Stimulated activated naive CD8-positive, alpha-beta T cell treated with anti-CD3 and anti-CD28 coated beads, Interleukin-15, Interleukin-2, amounts not matched to agents 100 ng/mL and 50 ng/mL, for 24 hours (primary cell): ENCODE measurements around the gene SLC6A4.

Experiments used
- H3K27ac Mint-ChIP-seq: one replicate; pipeline ENCODE4 v1.8.0; 2021; ENCODE audit warnings: mild to moderate bottlenecking, mixed read lengths
- H3K27me3 Mint-ChIP-seq: one replicate; pipeline ENCODE4 v1.8.0; 2021; ENCODE audit warnings: mixed read lengths
- H3K36me3 Mint-ChIP-seq: one replicate; pipeline ENCODE4 v1.8.0; 2021; ENCODE audit warnings: low read depth, mixed read lengths
- H3K4me1 Mint-ChIP-seq: one replicate; pipeline ENCODE4 v1.8.0; 2021; ENCODE audit warnings: low read depth, mixed read lengths
- H3K4me3 Mint-ChIP-seq: one replicate; pipeline ENCODE4 v1.8.0; 2021; ENCODE audit warnings: mild to moderate bottlenecking, mixed read lengths
- H3K9me3 Mint-ChIP-seq: one replicate; pipeline ENCODE4 v1.8.0; 2021; ENCODE audit warnings: mixed read lengths

Gene SLC6A4

DNA sequence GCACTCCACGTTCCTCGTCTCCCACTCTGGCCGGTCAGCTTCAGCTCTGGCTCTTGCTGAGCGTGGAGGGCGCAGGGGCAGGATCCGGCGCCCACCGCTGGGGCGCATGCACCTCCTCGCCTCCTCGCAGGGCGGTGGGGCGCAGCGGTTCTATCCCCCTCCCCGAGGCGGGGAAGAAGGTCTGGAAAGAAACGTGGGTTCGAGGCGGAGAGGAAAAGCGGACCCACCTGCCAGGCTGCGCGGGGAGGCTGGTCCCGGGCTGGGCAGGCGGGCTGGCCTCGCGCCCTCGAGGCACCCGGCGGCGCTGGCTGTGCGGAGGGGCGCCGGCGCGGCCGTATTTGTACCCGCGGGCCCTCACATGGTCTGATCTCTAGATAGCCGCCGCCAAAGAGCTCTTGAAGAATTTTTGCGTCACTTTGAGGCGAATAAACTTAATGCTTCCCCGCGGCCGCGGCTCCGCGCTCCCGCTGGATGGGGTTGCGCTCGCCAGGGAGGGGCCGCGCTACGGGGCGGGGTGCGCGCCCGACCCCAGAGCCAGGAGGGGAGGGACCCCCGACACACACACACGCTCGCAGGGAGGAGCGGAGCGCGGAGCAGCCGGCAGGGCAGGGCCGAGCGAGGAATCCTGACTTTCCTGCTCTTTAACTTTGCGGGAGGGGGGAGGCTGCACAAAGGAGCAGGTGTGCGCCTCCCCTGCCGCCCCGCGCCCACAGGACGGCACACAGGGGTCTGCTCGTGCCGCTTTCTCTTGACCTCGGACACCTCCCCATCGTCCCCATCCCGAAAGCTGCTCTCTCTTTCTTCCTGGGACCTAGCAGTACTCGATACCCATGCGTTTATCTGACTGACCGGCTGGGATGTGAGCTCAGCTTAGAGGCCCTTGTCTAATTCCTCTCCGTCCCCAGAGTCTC is at the start of gene SLC6A4:
SLC6A4 (minus strand) TSS at position 312 of the 911 bp plus-strand sequence. CDS start 13,739 bp downstream, outside the sequence.
- H3K27me3 Mint-ChIP-seq, result peaks cover 64% of the 10 kb centered on the region
- H3K9me3 Mint-ChIP-seq, result no peaks in the 10 kb centered on the region
- no peak within 1 kb of the TSS for H3K27ac Mint-ChIP-seq
- H3K4me1 Mint-ChIP-seq, result peaks cover 15% of the 10 kb centered on the region
- no peaks in the 10 kb centered on the region for H3K36me3 Mint-ChIP-seq
- H3K4me3 Mint-ChIP-seq, result peak within 1 kb of the TSS; percentile 71

- H3K9me3 Mint-ChIP-seq, result no peaks in the 10 kb centered on the region
- H3K4me3 Mint-ChIP-seq, result no peak overlapping the region
- H3K36me3 Mint-ChIP-seq, result peaks cover 64% of the 10 kb centered on the region
- H3K4me1 Mint-ChIP-seq, result no peaks in the 10 kb centered on the region
- no peak overlapping the region for H3K27ac Mint-ChIP-seq
- H3K27me3 Mint-ChIP-seq, result no peaks in the 10 kb centered on the region
Measured at GRCh38 chr17:30279156-30279555, 43.7 kb upstream of the SLC6A4 start.

- no peak overlapping the region for H3K27ac Mint-ChIP-seq
- no peaks in the 10 kb centered on the region for H3K9me3 Mint-ChIP-seq
- no peaks in the 10 kb centered on the region for H3K27me3 Mint-ChIP-seq
- H3K36me3 Mint-ChIP-seq, result peaks cover 72% of the 10 kb centered on the region
- H3K4me3 Mint-ChIP-seq, result no peak overlapping the region
- no peaks in the 10 kb centered on the region for H3K4me1 Mint-ChIP-seq
Measured at GRCh38 chr17:30278032-30278431, 42.5 kb upstream of the SLC6A4 start.

DNA sequence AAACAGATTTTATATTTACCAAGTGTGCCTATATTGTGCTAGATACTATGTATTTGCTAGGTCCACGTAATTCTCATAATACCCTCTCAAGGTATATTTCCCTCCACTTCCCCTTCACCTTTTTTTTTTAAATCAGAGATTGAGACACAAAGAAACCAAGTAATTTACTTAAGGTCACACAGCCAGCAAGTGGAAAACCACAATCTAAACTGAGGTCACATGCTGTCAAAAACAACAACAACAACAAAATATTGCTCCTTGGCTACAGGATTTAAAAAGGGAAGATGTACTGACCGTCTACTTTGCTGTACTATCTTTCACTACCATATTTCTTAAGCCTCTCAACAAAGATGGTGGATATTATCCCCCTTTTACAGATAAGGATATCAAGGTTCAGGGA is 40.4 kb upstream of the SLC6A4 start:
- Mint-ChIP-seq H3K4me1 (peaks cover 2% of the 10 kb centered on the region), H3K36me3 (peaks cover 83% of the 10 kb centered on the region), H3K4me3 (no peak overlapping the region), H3K27me3 (no peaks in the 10 kb centered on the region), H3K27ac (no peak overlapping the region), H3K9me3 (no peaks in the 10 kb centered on the region)

- H3K4me1 Mint-ChIP-seq, result peaks cover 4% of the 10 kb centered on the region
- no peaks in the 10 kb centered on the region for H3K27me3 Mint-ChIP-seq
- no peaks in the 10 kb centered on the region for H3K9me3 Mint-ChIP-seq
- H3K36me3 Mint-ChIP-seq, result peaks cover 83% of the 10 kb centered on the region
- H3K27ac Mint-ChIP-seq, result no peak overlapping the region
- H3K4me3 Mint-ChIP-seq, result no peak overlapping the region
Measured at GRCh38 chr17:30274887-30275286, 39.4 kb upstream of the SLC6A4 start.

DNA sequence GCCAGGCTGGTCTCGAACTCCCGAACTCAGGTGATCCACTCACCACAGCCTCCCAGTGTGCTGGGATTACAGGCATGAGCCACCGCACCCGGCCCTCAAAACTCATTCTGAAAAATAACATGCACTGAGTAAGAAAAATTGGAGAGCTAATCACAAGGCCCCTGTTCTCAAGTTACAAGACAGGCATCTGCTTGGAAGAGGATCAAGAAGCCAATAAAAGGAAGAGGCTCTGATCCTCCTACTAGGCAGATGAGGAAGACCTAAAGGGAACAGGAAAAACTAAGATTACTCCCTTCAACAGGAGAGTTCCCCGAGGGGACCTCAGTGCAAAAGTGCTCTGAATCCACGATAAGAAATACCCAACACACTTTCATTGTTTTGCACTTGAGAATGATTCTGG is 37.9 kb upstream of the SLC6A4 start:
- no peak overlapping the region for H3K4me3 Mint-ChIP-seq
- H3K27ac Mint-ChIP-seq, result no peak overlapping the region
- no peaks in the 10 kb centered on the region for H3K9me3 Mint-ChIP-seq
- H3K27me3 Mint-ChIP-seq, result no peaks in the 10 kb centered on the region
- peaks cover 79% of the 10 kb centered on the region for H3K36me3 Mint-ChIP-seq
- peaks cover 4% of the 10 kb centered on the region for H3K4me1 Mint-ChIP-seq

- H3K4me3 Mint-ChIP-seq, result no peak overlapping the region
- peaks cover 4% of the 10 kb centered on the region for H3K4me1 Mint-ChIP-seq
- peak overlapping the region; percentile 54 for H3K27ac Mint-ChIP-seq
- H3K27me3 Mint-ChIP-seq, result no peaks in the 10 kb centered on the region
- no peaks in the 10 kb centered on the region for H3K9me3 Mint-ChIP-seq
- H3K36me3 Mint-ChIP-seq, result peaks cover 82% of the 10 kb centered on the region
Measured at GRCh38 chr17:30271102-30271501, 35.6 kb upstream of the SLC6A4 start.

DNA sequence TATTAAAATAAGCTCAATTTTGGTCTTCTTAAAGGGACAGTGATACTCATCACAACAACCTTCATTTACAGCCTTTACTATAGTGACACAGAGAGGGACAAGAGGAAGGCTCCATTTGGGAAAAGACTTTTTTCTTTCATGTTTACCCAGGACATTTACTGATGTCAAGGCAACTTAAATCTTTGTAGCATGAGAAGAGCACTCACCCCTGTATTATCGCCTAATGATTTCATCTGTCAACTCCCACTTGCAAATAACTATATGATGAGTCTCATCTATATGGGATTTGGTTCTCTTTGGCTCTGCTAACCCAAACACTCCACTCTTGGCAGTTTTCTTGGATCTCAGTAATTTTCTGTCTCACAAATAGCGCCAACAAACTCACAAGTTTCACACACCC is 32.1 kb upstream of the SLC6A4 start:
- no peaks in the 10 kb centered on the region for H3K27me3 Mint-ChIP-seq
- H3K36me3 Mint-ChIP-seq, result peaks cover 85% of the 10 kb centered on the region
- peaks cover 4% of the 10 kb centered on the region for H3K4me1 Mint-ChIP-seq
- no peaks in the 10 kb centered on the region for H3K9me3 Mint-ChIP-seq
- H3K27ac Mint-ChIP-seq, result no peak overlapping the region
- no peak overlapping the region for H3K4me3 Mint-ChIP-seq

DNA sequence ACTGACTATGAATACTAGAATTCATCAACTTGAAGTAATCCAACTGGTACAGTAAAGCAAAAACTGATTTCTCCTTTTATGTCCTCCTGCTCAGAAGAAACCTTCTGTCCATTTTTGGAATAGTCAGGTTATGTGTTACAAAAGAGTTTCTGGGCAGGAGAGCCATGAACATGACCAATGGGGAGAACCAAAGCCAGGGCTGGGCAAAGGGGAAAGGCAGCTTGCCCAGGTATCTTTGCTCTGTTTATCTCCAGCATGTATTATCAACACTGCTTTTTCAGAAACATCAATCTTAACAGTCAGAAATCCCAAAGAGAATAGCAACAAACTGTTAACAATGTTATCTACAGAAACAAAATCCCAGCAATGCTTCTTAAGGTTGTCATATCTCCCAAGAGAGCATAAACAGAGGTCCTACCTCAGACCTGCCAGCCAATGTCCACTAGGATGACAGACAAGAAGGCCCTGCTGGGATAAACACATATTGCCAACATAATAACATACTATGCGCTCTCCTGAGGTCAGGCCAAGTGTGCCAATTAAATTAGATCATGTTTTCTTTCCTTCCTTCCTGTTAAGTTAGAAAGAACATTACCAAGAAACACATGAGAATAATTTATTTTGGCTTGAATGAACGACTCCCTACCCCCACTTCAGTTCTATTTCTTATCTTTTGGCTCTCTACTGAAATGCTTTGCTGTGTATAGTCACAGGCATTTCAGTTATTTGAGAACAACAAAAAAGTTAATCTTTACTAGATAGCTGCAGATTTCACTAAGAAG is 28.2 kb upstream of the SLC6A4 start:
- H3K4me3 Mint-ChIP-seq, result no peak overlapping the region
- no peaks in the 10 kb centered on the region for H3K27me3 Mint-ChIP-seq
- H3K4me1 Mint-ChIP-seq, result peaks cover 2% of the 10 kb centered on the region
- no peaks in the 10 kb centered on the region for H3K9me3 Mint-ChIP-seq
- no peak overlapping the region for H3K27ac Mint-ChIP-seq
- peaks cover 84% of the 10 kb centered on the region for H3K36me3 Mint-ChIP-seq

GRCh38 chr17:30256756-30257506 is 21.4 kb upstream of the SLC6A4 start:
- H3K4me3 Mint-ChIP-seq, result no peak overlapping the region
- peaks cover 9% of the 10 kb centered on the region for H3K4me1 Mint-ChIP-seq
- peaks cover 64% of the 10 kb centered on the region for H3K36me3 Mint-ChIP-seq
- H3K9me3 Mint-ChIP-seq, result no peaks in the 10 kb centered on the region
- H3K27ac Mint-ChIP-seq, result no peak overlapping the region
- H3K27me3 Mint-ChIP-seq, result no peaks in the 10 kb centered on the region

- Mint-ChIP-seq H3K4me1 (peaks cover 9% of the 10 kb centered on the region), H3K27me3 (no peaks in the 10 kb centered on the region), H3K9me3 (no peaks in the 10 kb centered on the region), H3K27ac (no peak overlapping the region), H3K4me3 (no peak overlapping the region), H3K36me3 (peaks cover 64% of the 10 kb centered on the region)
Measured at GRCh38 chr17:30254150-30254549, 18.7 kb upstream of the SLC6A4 start.

DNA sequence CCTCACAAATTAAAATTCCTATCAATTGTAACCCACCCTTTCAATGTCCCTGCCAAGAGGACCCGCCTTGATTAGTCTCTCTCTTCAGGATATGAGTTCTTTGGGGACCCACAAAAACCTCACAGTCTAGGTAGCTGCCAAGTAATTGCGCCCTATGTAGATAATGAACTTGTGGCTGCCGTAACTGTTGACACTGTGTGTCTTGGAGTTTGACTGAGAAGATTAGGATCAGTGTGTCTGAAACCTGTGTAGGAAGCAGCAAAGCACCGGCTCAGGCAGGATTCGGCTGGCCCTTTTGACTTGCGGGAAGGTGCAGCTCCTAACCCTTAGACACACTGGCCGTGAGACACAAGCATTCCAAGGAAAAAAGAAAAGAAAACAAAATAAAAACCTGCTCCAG is 17.8 kb upstream of the SLC6A4 start:
- H3K4me3 Mint-ChIP-seq, result no peak overlapping the region
- H3K9me3 Mint-ChIP-seq, result no peaks in the 10 kb centered on the region
- peaks cover 65% of the 10 kb centered on the region for H3K36me3 Mint-ChIP-seq
- no peak overlapping the region for H3K27ac Mint-ChIP-seq
- peaks cover 3% of the 10 kb centered on the region for H3K4me1 Mint-ChIP-seq
- H3K27me3 Mint-ChIP-seq, result no peaks in the 10 kb centered on the region

GRCh38 chr17:30251931-30252330 is 16.4 kb upstream of the SLC6A4 start:
- Mint-ChIP-seq H3K4me1 (no peaks in the 10 kb centered on the region), H3K9me3 (no peaks in the 10 kb centered on the region), H3K27me3 (no peaks in the 10 kb centered on the region), H3K36me3 (peaks cover 66% of the 10 kb centered on the region), H3K27ac (no peak overlapping the region), H3K4me3 (no peak overlapping the region)

- Mint-ChIP-seq H3K27ac (no peak overlapping the region), H3K36me3 (peaks cover 69% of the 10 kb centered on the region)
Measured at GRCh38 chr17:30249460-30249859, 14.0 kb upstream of the SLC6A4 start.

GRCh38 chr17:30248786-30249185 is 13.3 kb upstream of the SLC6A4 start:
- H3K4me1 Mint-ChIP-seq, result no peaks in the 10 kb centered on the region

More at GRCh38 chr17:30249460-30249859, 14.0 kb upstream of the SLC6A4 start:
- Mint-ChIP-seq H3K9me3 (no peaks in the 10 kb centered on the region), H3K4me1 (no peaks in the 10 kb centered on the region), H3K4me3 (no peak overlapping the region), H3K27me3 (no peaks in the 10 kb centered on the region)

More at GRCh38 chr17:30248786-30249185, 13.3 kb upstream of the SLC6A4 start:
- Mint-ChIP-seq H3K27ac (no peak overlapping the region), H3K36me3 (peaks cover 69% of the 10 kb centered on the region), H3K4me3 (no peak overlapping the region), H3K27me3 (no peaks in the 10 kb centered on the region), H3K9me3 (no peaks in the 10 kb centered on the region)
